Measurements from ENCODE around the gene NOP56.

The NOP56 gene

GRCh38 chr20:2640260-2640659, 12.2 kb upstream of the NOP56 start:
- DNase-seq (ENCODE audit: low spot score): no peak

- DNase-seq (ENCODE audit: low spot score): no peak
Observed at GRCh38 chr20:2640899-2641298, 11.5 kb upstream of the NOP56 start.

- DNase-seq (ENCODE audit: low spot score): no peak
Observed at GRCh38 chr20:2643708-2644107, 8.7 kb upstream of the NOP56 start.

- DNase-seq (ENCODE audit: low spot score): peak; percentile 64
Observed at GRCh38 chr20:2652724-2653555, 508 bp downstream of the NOP56 start.

GRCh38 chr20:2653556-2654383, 1.3 kb downstream of the NOP56 start:
- no peak for DNase-seq (ENCODE audit: low spot score)

- no peak for DNase-seq (ENCODE audit: low spot score)
Observed at GRCh38 chr20:2654384-2654822, 2.0 kb downstream of the NOP56 start.

GRCh38 chr20:2654831-2655230, 2.4 kb downstream of the NOP56 start:
- no peak for DNase-seq (ENCODE audit: low spot score)

GRCh38 chr20:2655331-2656116, 3.1 kb downstream of the NOP56 start:
- DNase-seq (ENCODE audit: low spot score): no peak

GRCh38 chr20:2656471-2657117, 4.2 kb downstream of the NOP56 start:
- no peak for DNase-seq (ENCODE audit: low spot score)

- DNase-seq (ENCODE audit: low spot score): no peak
Observed at GRCh38 chr20:2657241-2657640, 4.8 kb downstream of the NOP56 start.

- DNase-seq (ENCODE audit: low spot score): no peak
Observed at GRCh38 chr20:2657674-2658073, 5.2 kb downstream of the NOP56 start.

- no peak for DNase-seq (ENCODE audit: low spot score)
Observed at GRCh38 chr20:2658414-2659354, 6.3 kb downstream of the NOP56 start.

GRCh38 chr20:2659547-2659946, 7.1 kb downstream of the NOP56 start:
- DNase-seq (ENCODE audit: low spot score): no peak

- DNase-seq (ENCODE audit: low spot score): no peak
Observed at GRCh38 chr20:2663364-2663886, 11.0 kb downstream of the NOP56 start.

- peak; percentile 93 for DNase-seq (ENCODE audit: low spot score)
Observed at GRCh38 chr20:2663887-2664719, 11.7 kb downstream of the NOP56 start, which contains the start of gene IDH3B. TSS of gene IDH3B (minus strand) at chr20:2664216. CDS start at chr20:2664188, 28 bp downstream.

GRCh38 chr20:2671977-2672376, 19.5 kb downstream of the NOP56 start:
- no peak for DNase-seq (ENCODE audit: low spot score)

GRCh38 chr20:2672446-2672845, 20.0 kb downstream of the NOP56 start:
- no peak for DNase-seq (ENCODE audit: low spot score)

- no peak for DNase-seq (ENCODE audit: low spot score)
Observed at GRCh38 chr20:2673453-2673852, 21.0 kb downstream of the NOP56 start.

- DNase-seq (ENCODE audit: low spot score): no peak
Observed at GRCh38 chr20:2680046-2680445, 27.6 kb downstream of the NOP56 start.
